ENCODE data around the gene C7orf57.

GRCh38 chr7:48059706-48060105, 24.4 kb downstream of the C7orf57 start:
- no peak for TF ChIP-seq POLR2AphosphoS5 (IDR thresholded peaks at IDR 0.05)
- no peak for TF ChIP-seq EP300 (IDR thresholded peaks at IDR 0.05)
- TF ChIP-seq CTCF (IDR thresholded peaks at IDR 0.05): no peak
- no peak for TF ChIP-seq POLR2A (IDR thresholded peaks at IDR 0.05; ENCODE audit: low read depth)
